ENCODE results near the gene ADAMTS2. TPM values are rescaled to one million over a fixed set of nuclear protein-coding genes. Genes with fewer than 3 reads are reported as not detected.
"Not testable (repeated sequence)": the region's sequence is repeated elsewhere in the genome, so short reads cannot be mapped to it uniquely, and the experiment has no call there.

The ADAMTS2 gene
- total RNA-seq, 1 experiment from 2014 or later, result not detected

- DNase-seq, result no peak
- Histone ChIP-seq H4K20me1 (ENCODE audit: insufficient read depth, low read depth, low read length) (no peaks in the 10 kb centered on the region), H3K4me1 (ENCODE audit: low read length) (no peaks in the 10 kb centered on the region), H3K9ac (ENCODE audit: low read length) (no peak overlapping the region), H3K4me2 (ENCODE audit: low read depth, low read length, poor library complexity, severe bottlenecking) (no peak overlapping the region), H3K9me2 (replicated peaks; ENCODE audit: insufficient read depth, low read length) (no peaks in the 10 kb centered on the region), H3K4me3 (ENCODE audit: low read length) (no peak overlapping the region), H3K27me3 (ENCODE audit: low read length) (no peaks in the 10 kb centered on the region), H2AFZ (ENCODE audit: low read length) (no peak overlapping the region), H3K27ac (ENCODE audit: low read length) (no peak overlapping the region), H3K9me3 (ENCODE audit: low read length) (no peaks in the 10 kb centered on the region), H3K79me2 (ENCODE audit: low read length) (no peaks in the 10 kb centered on the region), H3K36me3 (ENCODE audit: insufficient read depth, low read length) (no peaks in the 10 kb centered on the region)
Measured at GRCh38 chr5:179327021-179327735, 18.1 kb downstream of the ADAMTS2 start.

GRCh38 chr5:179326122-179326927 is 18.9 kb downstream of the ADAMTS2 start:
- Histone ChIP-seq H3K4me3 (ENCODE audit: low read length) (no peak overlapping the region), H3K9me3 (ENCODE audit: low read length) (no peaks in the 10 kb centered on the region), H2AFZ (ENCODE audit: low read length) (no peak overlapping the region), H3K4me2 (ENCODE audit: low read depth, low read length, poor library complexity, severe bottlenecking) (no peak overlapping the region), H3K9me2 (replicated peaks; ENCODE audit: insufficient read depth, low read length) (no peaks in the 10 kb centered on the region), H3K4me1 (ENCODE audit: low read length) (no peaks in the 10 kb centered on the region), H4K20me1 (ENCODE audit: insufficient read depth, low read depth, low read length) (no peaks in the 10 kb centered on the region), H3K36me3 (ENCODE audit: insufficient read depth, low read length) (no peaks in the 10 kb centered on the region), H3K27ac (ENCODE audit: low read length) (no peak overlapping the region), H3K27me3 (ENCODE audit: low read length) (no peaks in the 10 kb centered on the region), H3K79me2 (ENCODE audit: low read length) (no peaks in the 10 kb centered on the region), H3K9ac (ENCODE audit: low read length) (no peak overlapping the region)
- DNase-seq, result no peak

- H3K9me2 ChIP-seq (replicated peaks; ENCODE audit: insufficient read depth, low read length), result no peaks in the 10 kb centered on the region
- H3K27ac ChIP-seq (ENCODE audit: low read length), result no peak overlapping the region
- H3K4me2 ChIP-seq (ENCODE audit: low read depth, low read length, poor library complexity, severe bottlenecking), result no peak overlapping the region
- no peaks in the 10 kb centered on the region for H3K27me3 ChIP-seq (ENCODE audit: low read length)
- no peaks in the 10 kb centered on the region for H3K9me3 ChIP-seq (ENCODE audit: low read length)
- no peak overlapping the region for H3K9ac ChIP-seq (ENCODE audit: low read length)
- no peaks in the 10 kb centered on the region for H3K79me2 ChIP-seq (ENCODE audit: low read length)
- no peak for DNase-seq
- H2AFZ ChIP-seq (ENCODE audit: low read length), result no peak overlapping the region
- no peaks in the 10 kb centered on the region for H4K20me1 ChIP-seq (ENCODE audit: insufficient read depth, low read depth, low read length)
- H3K36me3 ChIP-seq (ENCODE audit: insufficient read depth, low read length), result no peaks in the 10 kb centered on the region
- H3K4me1 ChIP-seq (ENCODE audit: low read length), result no peaks in the 10 kb centered on the region
- no peak overlapping the region for H3K4me3 ChIP-seq (ENCODE audit: low read length)
Measured at GRCh38 chr5:179325296-179326031, 19.8 kb downstream of the ADAMTS2 start.

GRCh38 chr5:179324760-179325295 is 20.4 kb downstream of the ADAMTS2 start:
- DNase-seq, result no peak

GRCh38 chr5:179324316-179324715 is 20.9 kb downstream of the ADAMTS2 start:
- not testable (repeated sequence) for H3K79me2 ChIP-seq (ENCODE audit: low read length); H3K27me3 ChIP-seq (ENCODE audit: low read length); H3K4me1 ChIP-seq (ENCODE audit: low read length); DNase-seq; H3K4me2 ChIP-seq (ENCODE audit: low read depth, low read length, poor library complexity, severe bottlenecking); H3K9me2 ChIP-seq (replicated peaks; ENCODE audit: insufficient read depth, low read length); H4K20me1 ChIP-seq (ENCODE audit: insufficient read depth, low read depth, low read length); H3K9me3 ChIP-seq (ENCODE audit: low read length); H3K9ac ChIP-seq (ENCODE audit: low read length); H3K27ac ChIP-seq (ENCODE audit: low read length); H2AFZ ChIP-seq (ENCODE audit: low read length); H3K4me3 ChIP-seq (ENCODE audit: low read length); H3K36me3 ChIP-seq (ENCODE audit: insufficient read depth, low read length)

More at GRCh38 chr5:179324760-179325295, 20.4 kb downstream of the ADAMTS2 start:
- Histone ChIP-seq H3K79me2 (ENCODE audit: low read length) (no peaks in the 10 kb centered on the region), H3K27ac (ENCODE audit: low read length) (no peak overlapping the region), H3K4me1 (ENCODE audit: low read length) (no peaks in the 10 kb centered on the region), H3K36me3 (ENCODE audit: insufficient read depth, low read length) (no peaks in the 10 kb centered on the region), H3K9me3 (ENCODE audit: low read length) (no peaks in the 10 kb centered on the region), H3K9me2 (replicated peaks; ENCODE audit: insufficient read depth, low read length) (no peaks in the 10 kb centered on the region), H2AFZ (ENCODE audit: low read length) (no peak overlapping the region), H3K9ac (ENCODE audit: low read length) (no peak overlapping the region), H4K20me1 (ENCODE audit: insufficient read depth, low read depth, low read length) (no peaks in the 10 kb centered on the region), H3K4me3 (ENCODE audit: low read length) (no peak overlapping the region), H3K4me2 (ENCODE audit: low read depth, low read length, poor library complexity, severe bottlenecking) (no peak overlapping the region), H3K27me3 (ENCODE audit: low read length) (no peaks in the 10 kb centered on the region)

GRCh38 chr5:179323026-179323870 is 22.0 kb downstream of the ADAMTS2 start:
- Histone ChIP-seq H3K27ac (ENCODE audit: low read length) (no peak overlapping the region), H3K4me3 (ENCODE audit: low read length) (no peak overlapping the region), H3K4me2 (ENCODE audit: low read depth, low read length, poor library complexity, severe bottlenecking) (no peak overlapping the region), H3K9me2 (replicated peaks; ENCODE audit: insufficient read depth, low read length) (no peaks in the 10 kb centered on the region), H3K27me3 (ENCODE audit: low read length) (no peaks in the 10 kb centered on the region), H3K9ac (ENCODE audit: low read length) (no peak overlapping the region), H3K4me1 (ENCODE audit: low read length) (no peaks in the 10 kb centered on the region), H2AFZ (ENCODE audit: low read length) (no peak overlapping the region), H3K36me3 (ENCODE audit: insufficient read depth, low read length) (no peaks in the 10 kb centered on the region), H4K20me1 (ENCODE audit: insufficient read depth, low read depth, low read length) (no peaks in the 10 kb centered on the region), H3K79me2 (ENCODE audit: low read length) (no peaks in the 10 kb centered on the region), H3K9me3 (ENCODE audit: low read length) (no peaks in the 10 kb centered on the region)
- DNase-seq, result no peak

- Histone ChIP-seq H3K27ac (ENCODE audit: low read length) (no peak overlapping the region), H3K4me3 (ENCODE audit: low read length) (no peak overlapping the region), H3K9me2 (replicated peaks; ENCODE audit: insufficient read depth, low read length) (no peaks in the 10 kb centered on the region), H3K9ac (ENCODE audit: low read length) (no peak overlapping the region), H4K20me1 (ENCODE audit: insufficient read depth, low read depth, low read length) (no peaks in the 10 kb centered on the region), H3K27me3 (ENCODE audit: low read length) (no peaks in the 10 kb centered on the region), H3K9me3 (ENCODE audit: low read length) (no peaks in the 10 kb centered on the region), H3K79me2 (ENCODE audit: low read length) (no peaks in the 10 kb centered on the region), H3K4me2 (ENCODE audit: low read depth, low read length, poor library complexity, severe bottlenecking) (no peak overlapping the region), H2AFZ (ENCODE audit: low read length) (no peak overlapping the region), H3K36me3 (ENCODE audit: insufficient read depth, low read length) (no peaks in the 10 kb centered on the region), H3K4me1 (ENCODE audit: low read length) (no peaks in the 10 kb centered on the region)
- DNase-seq, result no peak
Measured at GRCh38 chr5:179322071-179323025, 22.9 kb downstream of the ADAMTS2 start.
